GM20431 (cell line): ENCODE measurements around the gene CC2D1A.

ENCODE experiments used
- in situ Hi-C: fragments of 300-500 bp; cut with MseI, MboI; formaldehyde crosslinking; loops from one replicate; pipeline ENCODE4 v1.15.0; 2020; ENCODE audit warnings: low sequenced_read_pairs; ENCODE audit not compliant: unreplicated experiment

The CC2D1A gene

DNA sequence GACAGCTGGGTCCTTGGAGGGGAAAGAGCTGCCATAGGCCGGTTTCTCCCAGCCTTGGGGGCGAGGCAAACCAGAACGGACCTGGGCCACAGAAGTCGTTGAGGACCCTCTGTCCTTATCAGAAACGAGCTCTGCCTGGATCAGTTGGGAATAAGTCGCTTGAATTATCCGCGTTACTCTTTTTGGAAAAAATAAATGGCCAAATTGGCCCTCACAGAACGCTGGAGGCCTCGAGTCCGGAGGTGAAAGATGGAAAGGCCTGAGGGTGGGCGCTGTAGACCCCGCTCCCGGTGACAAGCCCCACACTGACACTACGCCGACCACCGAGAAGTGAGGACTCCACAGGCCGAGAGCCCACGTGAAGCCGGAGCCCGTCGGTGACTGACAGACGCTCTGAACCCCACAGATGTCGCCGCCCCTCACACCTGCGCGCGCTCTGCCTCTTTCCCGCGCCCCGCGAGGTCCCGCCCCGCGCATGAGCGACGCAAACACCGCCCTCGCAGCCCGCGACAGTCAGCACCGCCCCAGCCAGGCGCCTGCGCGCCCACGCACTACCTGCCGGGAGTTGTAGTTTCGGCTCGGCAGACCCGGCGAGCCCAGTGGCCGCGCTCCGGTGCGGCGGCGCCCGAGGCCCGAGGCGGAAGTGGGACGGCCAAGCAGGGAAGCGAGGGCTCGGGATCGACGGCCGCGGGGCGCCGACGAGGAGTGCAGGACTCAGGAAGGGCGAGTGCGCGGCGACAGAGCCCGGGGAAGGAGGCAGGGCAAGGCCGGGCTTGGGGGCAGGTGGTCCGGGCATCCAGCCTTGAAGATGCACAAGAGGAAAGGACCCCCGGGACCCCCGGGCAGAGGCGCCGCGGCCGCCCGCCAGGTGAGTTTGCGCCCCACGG, at the start of gene CC2D1A, which contains the start of gene BRME1:
TSS of gene CC2D1A (plus strand) at position 568 of the 887 bp plus-strand sequence. CDS start at position 809, 241 bp downstream.
TSS of gene BRME1 (minus strand) at position 484 of the 887 bp plus-strand sequence. CDS start 1,225 bp downstream, outside the sequence.
- in situ Hi-C loops: no loop called here

DNA sequence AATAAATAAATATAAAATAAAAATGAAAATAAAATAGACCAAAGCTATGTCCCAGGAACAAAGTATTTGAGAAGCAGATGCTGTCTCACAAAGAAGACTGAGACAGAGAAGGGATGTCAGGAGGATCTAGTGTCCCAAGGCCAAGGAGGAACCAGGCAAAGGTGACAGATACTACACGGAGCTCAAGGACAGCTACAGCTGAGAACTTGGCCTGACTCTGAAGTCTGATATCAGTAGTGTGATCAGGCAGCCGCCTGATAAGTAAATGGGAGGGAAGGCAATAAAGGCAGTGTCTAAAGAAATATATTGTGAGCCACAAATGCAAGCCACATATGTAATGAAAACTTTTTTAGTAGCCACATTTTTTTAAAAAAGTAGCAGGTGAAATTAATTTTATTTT, 49.5 kb upstream of the CC2D1A start:
- in situ Hi-C loops: loop anchor here (10.0 kb wide), 1 partner anchor 72 kb away; no protein-coding TSS in a partner anchor

DNA sequence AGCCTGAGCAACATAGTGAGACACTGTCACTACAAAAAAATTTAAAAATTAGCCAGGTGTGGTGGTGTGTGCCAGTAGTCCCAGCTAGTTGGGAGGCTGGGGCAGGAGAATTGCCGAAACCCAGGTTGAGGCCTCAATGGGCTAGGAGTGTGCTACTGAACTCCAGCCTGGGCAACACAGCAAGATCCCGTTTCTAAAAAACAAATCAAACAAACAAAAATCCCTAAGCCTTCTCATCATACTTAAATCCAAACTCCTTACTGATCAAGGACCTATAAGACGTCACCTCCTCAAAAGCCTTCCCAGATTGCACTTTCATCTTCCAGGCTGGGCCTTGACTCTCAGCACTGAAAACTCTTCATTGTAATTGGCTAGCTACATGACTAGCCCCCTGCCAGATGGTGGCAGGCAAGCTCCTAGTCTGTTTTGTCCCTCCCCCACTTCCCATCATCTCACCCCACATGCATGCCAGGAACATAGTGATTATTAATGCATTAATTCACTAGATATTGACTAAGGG, 46.6 kb upstream of the CC2D1A start:
- in situ Hi-C loops: loop anchor here (10.0 kb wide), 1 partner anchor 75 kb away; no protein-coding TSS in a partner anchor

DNA sequence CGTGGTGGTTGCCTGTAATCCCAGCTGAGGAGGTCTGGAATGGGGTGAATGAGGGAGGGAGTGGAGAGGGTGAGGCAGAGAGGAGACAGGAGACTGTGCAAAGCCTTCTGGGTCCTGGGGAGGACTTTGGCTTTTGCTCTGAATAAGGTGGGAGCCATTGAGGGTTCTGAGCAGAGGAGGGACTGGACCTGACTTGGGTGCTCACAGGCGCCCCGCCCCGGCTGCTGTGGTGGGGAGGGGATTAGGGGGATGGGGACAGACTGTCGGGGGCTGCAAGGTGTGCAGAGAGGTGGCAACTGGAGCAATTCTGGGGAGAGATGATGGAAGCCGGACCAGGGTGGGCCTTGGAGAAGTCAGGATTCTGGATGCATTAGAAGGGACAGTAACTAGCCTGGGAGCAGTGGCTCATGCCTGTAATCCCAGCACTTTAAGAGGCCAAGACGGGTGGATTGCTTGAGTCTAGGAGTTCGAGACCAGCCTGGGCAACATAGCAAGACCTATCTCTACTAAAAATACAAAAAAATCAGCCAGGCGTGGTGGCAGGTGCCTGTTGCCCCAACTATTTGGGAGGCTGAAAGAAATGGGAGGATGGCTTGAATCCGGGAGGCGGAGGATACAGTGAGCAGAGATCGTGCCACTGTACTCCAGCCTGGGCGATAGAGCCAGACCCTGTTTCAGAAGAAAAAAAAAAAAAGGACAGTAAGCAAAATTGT, 45.2 kb upstream of the CC2D1A start:
- in situ Hi-C loops: no loop called here

DNA sequence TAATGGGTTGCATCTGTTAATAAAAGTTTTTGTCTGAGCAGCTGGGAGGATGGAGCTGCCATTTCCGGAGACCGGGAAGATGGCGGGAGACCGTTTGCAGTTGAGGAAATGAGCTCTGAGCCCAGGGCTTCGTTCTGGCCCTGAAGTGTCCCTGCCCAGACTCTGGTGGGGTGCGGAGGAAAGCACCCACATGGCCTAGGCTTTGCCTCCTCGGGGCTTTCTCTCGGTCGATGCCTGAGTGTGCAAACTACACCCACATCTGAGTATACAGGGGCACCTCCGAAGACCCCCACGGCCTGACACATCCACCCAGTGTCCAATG, 44.6 kb upstream of the CC2D1A start:
- in situ Hi-C loops: no loop called here

DNA sequence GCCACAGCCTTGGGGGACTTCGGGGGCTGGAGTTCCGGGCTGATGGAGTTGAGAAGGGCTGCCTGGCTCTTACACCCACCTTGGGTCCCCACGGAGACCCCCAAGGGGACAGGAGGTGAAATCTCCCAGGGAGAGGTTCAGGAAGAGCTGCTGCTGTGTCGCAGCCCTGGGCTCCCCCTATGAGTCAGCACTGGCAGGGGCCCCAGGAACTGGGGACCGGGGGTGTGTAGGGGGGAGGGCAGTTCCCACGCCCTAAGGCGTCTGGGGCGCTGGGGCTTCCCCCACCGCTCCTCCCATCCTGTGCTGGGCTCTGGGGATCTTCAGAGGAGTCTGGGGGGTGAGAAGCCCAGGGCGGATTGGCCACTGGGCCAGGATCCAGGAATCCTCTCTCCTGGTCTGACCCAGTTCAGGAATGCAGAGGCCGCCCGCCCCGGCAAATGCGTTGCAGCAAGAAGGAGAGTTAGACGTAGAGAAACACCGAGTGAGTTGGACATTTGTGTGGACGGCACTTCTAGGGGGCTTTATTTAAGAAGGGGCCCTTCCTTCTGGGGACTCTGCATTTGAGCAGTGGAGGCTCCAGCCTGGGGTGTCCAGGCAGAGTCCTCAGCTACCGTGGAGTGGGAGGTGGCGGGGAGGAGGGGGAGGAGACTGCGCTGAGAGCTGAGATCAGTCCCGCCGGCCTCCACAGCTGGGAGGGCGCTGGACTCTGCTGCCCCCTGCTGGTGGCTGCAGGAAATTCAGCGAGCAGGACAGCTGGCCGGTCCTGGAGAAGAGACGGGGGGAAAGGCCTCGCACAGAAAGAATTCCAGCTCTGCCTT, 44.1 kb upstream of the CC2D1A start:
- in situ Hi-C loops: no loop called here

DNA sequence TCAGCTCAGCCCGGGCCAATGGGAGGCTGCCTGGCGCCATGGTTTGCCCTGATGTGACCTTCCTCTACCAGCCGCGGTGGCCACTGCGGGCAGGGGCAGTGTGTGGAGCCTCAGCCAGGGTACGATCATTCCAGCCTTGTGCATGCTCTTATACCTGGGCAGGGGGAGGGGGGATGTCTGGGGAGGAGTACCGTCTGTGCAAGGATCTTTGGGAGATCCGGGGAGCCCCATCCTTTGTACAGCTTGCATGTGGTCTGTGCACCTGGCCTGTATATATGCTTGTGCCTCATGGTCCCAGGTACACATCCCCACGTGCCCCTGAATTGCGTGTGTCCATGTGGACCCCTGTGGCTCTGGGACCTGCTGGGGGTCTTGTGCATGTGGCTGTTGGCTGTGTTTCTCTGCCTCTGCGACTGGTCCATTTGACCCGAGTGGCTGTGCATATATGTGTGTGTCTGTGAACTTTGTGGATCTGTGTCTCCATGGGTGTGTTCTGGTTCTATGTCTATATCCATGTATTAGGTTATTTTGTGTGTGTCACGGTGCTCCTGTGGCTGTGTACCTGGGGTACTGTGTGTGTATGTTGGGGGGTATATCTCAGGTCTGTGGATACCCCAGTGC, 41.8 kb upstream of the CC2D1A start:
- in situ Hi-C loops: no loop called here

DNA sequence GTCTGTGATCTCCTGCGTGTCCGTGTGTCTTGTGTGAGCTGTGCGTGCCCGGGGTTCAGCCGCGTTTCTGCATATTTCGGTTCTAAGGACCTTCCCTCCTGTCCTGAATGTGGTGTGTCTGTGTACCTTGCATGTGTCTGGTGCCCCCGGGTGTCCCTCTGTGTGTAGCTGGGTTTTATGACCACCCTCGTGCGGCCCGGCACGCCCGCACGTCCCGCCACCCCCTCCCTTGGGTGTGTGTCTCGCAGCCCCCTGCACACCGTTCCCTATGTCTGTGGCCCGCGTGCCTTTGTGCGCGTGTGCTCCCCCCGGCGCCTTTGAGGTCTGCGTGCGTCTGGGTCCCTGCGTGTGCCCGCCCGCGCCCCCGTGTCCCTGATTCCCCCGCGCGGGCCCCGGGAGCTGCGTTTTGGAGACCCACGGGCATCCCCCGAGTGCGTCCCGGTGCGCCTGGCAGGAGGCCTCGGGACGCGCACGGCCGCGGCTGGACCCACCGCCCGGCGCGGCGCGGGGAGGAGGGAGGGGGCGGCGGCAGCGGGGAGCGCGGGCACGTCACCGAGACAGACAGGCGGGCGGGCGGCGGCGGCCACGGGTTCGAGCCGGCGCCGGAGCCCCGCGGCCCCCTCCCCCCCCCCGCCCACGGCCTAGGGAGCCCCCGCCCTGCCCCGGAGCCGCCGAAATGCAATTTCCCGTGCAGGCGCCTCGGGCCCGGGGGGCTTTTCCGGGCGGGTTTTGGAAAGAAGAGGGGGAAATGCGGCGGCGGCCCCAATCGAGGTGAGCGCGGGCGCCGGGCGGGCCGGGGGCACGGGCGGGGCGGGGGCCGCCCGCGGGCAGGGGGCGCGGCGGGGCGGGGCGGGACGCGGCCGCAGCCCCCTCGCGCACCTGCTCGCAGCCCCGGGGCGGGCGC, 41.1 kb upstream of the CC2D1A start:
- in situ Hi-C loops: no loop called here

DNA sequence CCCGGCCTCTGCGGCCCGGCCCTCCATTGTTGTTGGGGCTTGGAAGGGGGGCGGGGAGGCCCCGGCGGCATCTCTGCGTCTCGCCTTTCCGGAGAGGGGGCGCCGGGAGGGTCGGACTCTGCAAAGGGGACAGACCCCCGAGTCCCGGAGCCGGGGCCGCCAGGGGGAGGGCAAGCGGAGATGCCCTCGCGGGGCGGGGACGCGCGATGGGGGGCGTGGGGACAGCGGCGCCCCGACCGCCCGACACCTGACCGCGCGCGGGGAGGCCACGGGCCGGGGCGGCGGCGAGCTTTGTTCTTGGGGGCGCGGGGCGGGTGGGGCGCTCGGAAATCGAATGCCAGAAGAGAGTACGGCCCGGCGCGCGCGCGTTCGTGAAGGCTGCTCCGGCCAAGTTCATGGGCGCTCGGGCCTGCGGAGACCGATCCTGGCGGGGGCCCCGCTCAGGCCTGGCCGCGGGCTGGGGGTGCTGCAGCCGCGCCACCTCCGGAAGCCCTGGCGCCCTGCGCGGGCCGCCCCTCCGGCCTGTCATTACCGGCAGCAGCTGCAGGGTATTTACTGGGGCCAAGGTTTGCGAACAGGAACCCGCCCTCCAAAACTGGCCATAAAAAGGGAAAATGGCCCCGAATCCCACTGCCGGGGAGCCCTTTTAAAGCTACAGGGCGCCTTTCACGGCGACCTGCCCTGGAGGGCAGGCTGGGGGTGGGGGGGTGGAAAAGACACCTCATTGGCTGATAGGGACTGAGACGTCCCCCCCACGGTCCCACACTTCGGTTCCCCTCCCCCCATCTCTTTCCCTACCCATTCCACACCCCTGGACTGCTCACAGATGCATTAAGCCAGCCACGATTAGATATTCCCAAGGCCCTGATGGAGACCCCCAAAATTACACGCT, 40.2 kb upstream of the CC2D1A start:
- in situ Hi-C loops: no loop called here

DNA sequence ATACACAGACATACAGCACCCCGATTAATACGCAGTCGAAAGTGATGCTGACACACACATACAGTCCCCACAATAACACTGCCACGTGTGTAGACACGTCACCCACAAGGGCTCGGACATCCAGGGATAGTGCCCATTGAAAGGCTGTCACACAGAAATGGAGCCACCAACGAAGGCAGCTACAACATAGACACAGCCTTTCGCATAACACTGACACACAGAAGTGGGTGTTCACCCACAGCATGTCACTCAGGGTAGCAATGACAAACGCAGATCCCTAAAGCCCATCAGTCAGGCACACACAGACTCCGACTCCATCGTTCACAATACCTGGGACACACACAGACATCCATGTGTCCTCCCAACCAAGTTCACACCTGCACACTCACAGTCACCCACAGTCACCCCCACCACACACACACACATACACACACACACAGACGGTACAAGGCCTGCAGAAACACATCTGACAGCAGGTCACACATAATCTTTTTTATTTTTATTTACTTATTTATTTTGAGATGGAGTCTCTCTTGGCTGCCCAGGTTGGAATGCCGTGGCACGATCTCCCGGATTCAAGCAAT, 39.4 kb upstream of the CC2D1A start:
- in situ Hi-C loops: no loop called here

DNA sequence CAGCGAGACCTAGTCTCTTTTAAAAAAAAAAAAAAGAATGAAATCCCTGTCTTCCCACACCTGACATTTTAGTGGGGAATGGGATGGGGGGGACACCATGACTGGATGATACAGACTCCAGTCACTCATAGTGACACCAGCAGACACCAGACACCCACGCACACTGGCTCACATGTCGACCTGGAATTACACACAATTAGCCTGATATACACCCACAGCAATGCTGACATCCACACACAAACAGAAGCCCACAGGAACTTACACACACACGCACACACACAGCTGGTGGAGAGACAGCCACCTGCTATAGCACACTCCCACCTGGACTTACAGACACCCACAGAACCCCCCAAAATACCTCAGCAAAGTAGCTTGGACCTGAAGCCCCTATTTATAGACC, 37.3 kb upstream of the CC2D1A start:
- in situ Hi-C loops: no loop called here

DNA sequence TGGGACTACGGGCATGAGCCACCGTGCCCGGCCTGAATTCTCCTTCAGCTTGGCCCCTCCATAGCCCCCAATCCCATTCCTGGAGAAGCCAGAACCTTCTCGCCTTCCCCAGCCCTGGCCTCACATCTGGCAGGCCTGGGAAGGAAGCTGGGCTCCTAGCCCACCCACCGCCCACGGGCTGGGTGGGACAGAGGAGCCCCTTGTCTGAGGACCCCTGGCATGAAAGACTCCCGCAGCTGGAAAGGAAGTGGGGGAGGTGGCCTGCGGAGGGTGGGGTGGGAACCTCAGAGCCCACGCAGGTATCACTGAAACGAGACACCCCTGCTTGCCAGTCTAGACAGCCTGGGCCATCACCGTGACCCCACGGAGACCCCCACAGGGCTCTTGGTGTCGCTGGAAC, 36.7 kb upstream of the CC2D1A start:
- in situ Hi-C loops: no loop called here

DNA sequence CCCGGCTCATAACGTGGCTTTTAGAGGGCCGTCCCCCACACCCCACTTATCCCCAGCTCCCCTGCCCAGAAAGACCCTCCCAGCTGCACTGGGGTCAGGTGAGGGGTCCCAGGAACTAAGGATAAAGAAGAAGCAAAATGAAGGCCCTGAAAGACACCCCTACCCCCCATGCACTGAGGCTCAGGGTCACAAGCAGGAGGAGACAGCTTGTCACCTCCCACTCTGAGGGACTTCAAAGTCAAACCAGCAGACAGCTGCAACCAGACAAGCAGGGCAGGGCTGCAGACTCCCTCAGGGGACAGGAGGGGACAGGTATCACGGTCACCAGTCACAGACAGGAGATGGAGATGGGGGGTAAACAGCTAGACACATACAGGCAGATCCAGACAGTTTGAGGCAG, 35.1 kb upstream of the CC2D1A start:
- in situ Hi-C loops: loop anchor here (10.0 kb wide), 1 partner anchor 266 kb away; no protein-coding TSS in a partner anchor

DNA sequence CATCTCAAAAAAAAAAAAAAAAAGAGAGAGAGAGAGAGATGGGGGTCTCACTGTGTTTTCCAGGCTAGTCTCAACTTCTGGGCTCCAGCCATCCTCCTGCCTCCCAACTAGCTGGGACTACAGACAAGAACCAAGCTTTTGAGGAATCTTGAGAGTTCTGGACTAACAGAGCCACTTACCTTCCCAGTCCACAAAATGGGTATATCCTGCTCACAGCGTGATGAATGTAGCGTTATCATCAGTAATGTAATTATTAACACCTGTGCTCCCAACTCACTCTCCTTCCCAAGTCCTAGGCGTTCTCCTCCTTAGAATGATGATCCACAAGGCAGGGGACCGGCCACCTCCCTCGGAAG, 33.7 kb upstream of the CC2D1A start:
- in situ Hi-C loops: loop anchor here (10.0 kb wide), 1 partner anchor 268 kb away; no protein-coding TSS in a partner anchor

DNA sequence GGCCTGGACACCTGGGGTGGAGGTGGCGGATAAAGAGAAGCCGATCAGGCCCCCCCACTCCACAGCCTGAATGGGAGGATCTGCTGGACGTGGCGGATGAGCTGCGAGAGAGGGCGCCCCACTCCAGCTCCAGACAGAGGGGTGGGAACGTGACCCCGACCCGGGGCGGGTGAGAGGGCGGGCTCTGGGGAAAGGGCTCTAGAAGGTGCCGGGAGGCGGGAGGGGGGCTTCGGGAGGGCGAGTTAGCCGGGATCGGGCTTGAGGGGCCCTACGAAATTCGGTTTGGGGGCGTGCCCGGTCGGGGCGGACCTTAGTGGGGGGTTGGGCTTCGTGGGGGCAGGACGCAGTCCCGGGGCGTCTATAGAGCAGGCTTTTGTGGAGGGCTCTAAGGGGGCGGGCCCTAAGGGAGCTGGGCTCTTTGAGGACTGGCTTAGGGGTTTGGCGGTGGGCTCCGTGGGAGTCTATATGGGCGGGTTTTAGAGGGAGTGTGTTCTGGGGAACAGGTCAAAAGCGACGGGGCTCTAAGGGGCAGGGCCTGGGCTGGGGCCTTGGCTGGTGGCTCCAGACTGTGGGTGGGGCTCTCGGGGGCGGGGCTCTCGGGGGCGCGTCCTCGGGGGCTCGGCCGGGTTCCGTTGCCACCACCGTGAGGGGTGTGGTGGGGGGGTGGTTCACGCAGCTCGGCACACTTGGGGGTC, 33.2 kb upstream of the CC2D1A start:
- in situ Hi-C loops: loop anchor here (10.0 kb wide), 1 partner anchor 268 kb away; no protein-coding TSS in a partner anchor

DNA sequence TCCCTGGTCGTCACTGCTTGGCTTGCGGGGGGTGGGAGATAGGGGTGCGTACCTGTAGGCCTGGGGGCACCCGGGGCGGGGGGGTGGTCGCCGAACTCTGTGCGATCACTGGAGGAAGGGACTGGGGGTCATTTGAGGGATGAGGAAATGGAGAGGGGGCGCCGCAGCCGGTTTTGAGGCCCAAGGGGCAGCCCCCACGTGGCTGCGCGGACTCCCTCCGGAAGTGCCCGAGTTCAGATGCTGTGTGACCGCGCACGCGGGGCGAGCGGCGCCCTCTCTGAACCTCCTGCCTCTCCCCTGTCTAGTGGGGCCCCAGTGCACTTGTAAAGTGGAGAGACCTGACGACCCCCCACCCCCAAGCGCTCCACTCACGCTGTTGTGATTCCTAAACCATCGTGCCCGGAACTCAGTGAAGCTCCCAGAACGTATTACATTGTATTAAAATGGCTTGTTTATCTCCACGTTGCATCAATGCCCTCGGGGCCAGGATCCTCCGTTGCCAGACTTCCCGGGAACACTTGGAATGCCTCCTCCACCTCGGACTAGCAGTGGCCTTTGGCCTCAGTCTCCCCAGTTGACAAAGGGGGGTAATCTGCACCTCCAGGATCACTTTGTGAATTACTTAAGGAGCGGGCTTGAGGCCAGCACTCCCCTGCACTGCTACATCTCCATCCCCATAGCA, 32.0 kb upstream of the CC2D1A start:
- in situ Hi-C loops: loop anchor here (10.0 kb wide), 1 partner anchor 269 kb away; no protein-coding TSS in a partner anchor
